Right renal pelvis (tissue), 4 donors: ENCODE data around the gene ARMC5. TPM values are rescaled to one million over a fixed set of nuclear protein-coding genes. Genes with fewer than 3 reads are reported as not detected.
"Not testable (repeated sequence)": the region's sequence is repeated elsewhere in the genome, so short reads cannot be mapped to it uniquely, and the experiment has no call there.

Experiments
- DNase-seq, 4 donors: peaks; one replicate each; pipeline ENCODE4 v3.0.0-alpha.2; 2013; ENCODE audit warnings: low read depth in 4 of 4, low spot score in 3 of 4, missing footprints in 1 of 4
- polyA plus RNA-seq, 4 donors: library from polyadenylated mRNA; unstranded; fragments of 120-200 nt; gene quantifications; one replicate each; pipeline ENCODE4 v1.2.1, GENCODE V29; 2013; ENCODE audit not compliant: insufficient read length in 4 of 4

ARMC5 gene
- polyA plus RNA-seq, 4 donors, result 10.3 to 16.3 (median 11.2) TPM

- no peak for DNase-seq
These were observed 34.3 kb downstream of the ARMC5 start for GRCh38 chr16:31493506-31494125.

GRCh38 chr16:31496670-31497069 is 37.4 kb downstream of the ARMC5 start:
- no peak for DNase-seq

- DNase-seq, result no peak
These were observed 39.2 kb downstream of the ARMC5 start for GRCh38 chr16:31498493-31498892.

GRCh38 chr16:31499928-31500327 is 40.6 kb downstream of the ARMC5 start:
- no peak for DNase-seq

- no peak for DNase-seq
These were observed 42.1 kb downstream of the ARMC5 start for GRCh38 chr16:31501226-31501965.

GRCh38 chr16:31501966-31502348 is 42.7 kb downstream of the ARMC5 start:
- DNase-seq, result no peak

GRCh38 chr16:31502981-31503380 is 43.7 kb downstream of the ARMC5 start:
- no peak for DNase-seq

GRCh38 chr16:31503555-31503954 is 44.3 kb downstream of the ARMC5 start:
- not testable (repeated sequence) for DNase-seq

GRCh38 chr16:31504159-31504558 is 44.9 kb downstream of the ARMC5 start:
- no peak for DNase-seq

- no peak for DNase-seq
These were observed 46.2 kb downstream of the ARMC5 start for GRCh38 chr16:31505483-31505882.

GRCh38 chr16:31507617-31507928 is 48.3 kb downstream of the ARMC5 start:
- DNase-seq, result no peak

GRCh38 chr16:31507929-31508705 is 48.8 kb downstream of the ARMC5 start, which contains the start of gene RUSF1:
Gene RUSF1, minus strand, starts transcription at chr16:31508391. Its CDS starts 18 bp downstream, at chr16:31508373.
- peak; percentile 83 to 84 (median 84) for DNase-seq

- no peak for DNase-seq
These were observed 49.5 kb downstream of the ARMC5 start for GRCh38 chr16:31508706-31509195.

- DNase-seq, result no peak
These were observed 53.8 kb downstream of the ARMC5 start for GRCh38 chr16:31513126-31513525.

GRCh38 chr16:31513884-31514283 is 54.6 kb downstream of the ARMC5 start:
- DNase-seq, result no peak

Other genes starting within 250 kb of the ARMC5 start
- under 1 TPM; 0.08 to 0.17 (median 0.11) TPM for gene TRIM72, start 245.4 kb upstream of the ARMC5 start, polyA plus RNA-seq
- not detected for gene PYDC1, start 242.4 kb upstream of the ARMC5 start, polyA plus RNA-seq
- gene ITGAM, start 199.5 kb upstream of the ARMC5 start, polyA plus RNA-seq, result 1 to 10 TPM; 1.4 to 2.6 (median 1.8) TPM
- 1 to 10 TPM in 2 of 4 donors, under 1 TPM in 2; 0.48 to 1.1 (median 0.89) TPM for gene ITGAX, start 104.3 kb upstream of the ARMC5 start, polyA plus RNA-seq
- under 1 TPM; 0.07 to 0.29 (median 0.20) TPM for gene ITGAD, start 66.2 kb upstream of the ARMC5 start, polyA plus RNA-seq
- 1 to 10 TPM in 1 of 4 donors, under 1 TPM in 3; 0.66 to 1.6 (median 0.77) TPM for gene COX6A2, start 31.1 kb upstream of the ARMC5 start, polyA plus RNA-seq
- 1 to 10 TPM; 2.7 to 3.4 (median 3.0) TPM for gene ZNF843, start 16.7 kb upstream of the ARMC5 start, polyA plus RNA-seq
- gene TGFB1I1, start 12.7 kb downstream of the ARMC5 start, polyA plus RNA-seq, result 10 to 100 TPM; 43.0 to 49.6 (median 46.4) TPM
- 10 to 100 TPM; 34.2 to 76.3 (median 46.1) TPM for gene SLC5A2, start 23.6 kb downstream of the ARMC5 start, polyA plus RNA-seq
- gene RUSF1, start 48.9 kb downstream of the ARMC5 start, polyA plus RNA-seq, result 10 to 100 TPM; 71.6 to 95.0 (median 77.0) TPM
- 1 to 10 TPM; 5.9 to 7.6 (median 6.9) TPM for gene AHSP, start 68.4 kb downstream of the ARMC5 start, polyA plus RNA-seq